NT2/D1 (cell line): ENCODE measurements around the gene FES.

Experiments used
- DNase-seq: peaks from one replicate; pipeline ENCODE4 v3.0.0-alpha.2; 2011; ENCODE audit warnings: low read depth, low spot score
- H3K27me3 ChIP-seq: 2 replicates; pipeline ENCODE4 v1.6.0; 2011; ENCODE audit warnings: mild to moderate bottlenecking; ENCODE audit not compliant: insufficient read length, insufficient read depth
- H3K36me3 ChIP-seq: 2 replicates; pipeline ENCODE4 v1.6.1; 2011; ENCODE audit warnings: mild to moderate bottlenecking, low read length, mixed read lengths; ENCODE audit not compliant: insufficient read depth, insufficient read length
- H3K4me1 ChIP-seq: 2 replicates; pipeline ENCODE4 v1.5.1; 2011; ENCODE audit not compliant: insufficient read depth, insufficient read length
- H3K4me3 ChIP-seq: 2 replicates; pipeline ENCODE4 v1.5.1; 2011; ENCODE audit warnings: low read depth; ENCODE audit not compliant: insufficient read length
- H3K9ac ChIP-seq: 2 replicates; pipeline ENCODE4 v1.6.0; 2011; ENCODE audit warnings: low read depth; ENCODE audit not compliant: insufficient read length
- H3K9me3 ChIP-seq: 2 replicates; pipeline ENCODE4 v1.5.1; 2011; ENCODE audit warnings: mild to moderate bottlenecking, low read length; ENCODE audit not compliant: insufficient read depth
- SUZ12 ChIP-seq: IDR thresholded peaks from 2 replicates; pipeline ENCODE4 v1.6.1; 2011; ENCODE audit not compliant: insufficient read length, insufficient read depth; ENCODE audit errors: extremely low read depth
- YY1 ChIP-seq: IDR thresholded peaks from 2 replicates; pipeline ENCODE4 v1.6.1; 2011; ENCODE audit not compliant: insufficient read length, insufficient read depth
- ZNF274 ChIP-seq: IDR thresholded peaks from 2 replicates; pipeline ENCODE4 v1.6.1; 2011; ENCODE audit warnings: mild to moderate bottlenecking, low read depth, low read length

Gene FES

GRCh38 chr15:90883976-90884718, at the start of gene FES:
Gene FES, plus strand, starts transcription at chr15:90884504. Its CDS starts 542 bp downstream, at chr15:90885046.
- H3K36me3 ChIP-seq = peaks cover 65% of the 10 kb centered on the region
- peak within 1 kb of the TSS; percentile 49 for H3K4me3 ChIP-seq
- H3K27me3 ChIP-seq = no peaks in the 10 kb centered on the region
- no peaks in the 10 kb centered on the region for H3K9me3 ChIP-seq
- peaks cover 23% of the 10 kb centered on the region for H3K4me1 ChIP-seq
- H3K9ac ChIP-seq = peak within 1 kb of the TSS; percentile 87
- DNase-seq = no peak
- TF ChIP-seq SUZ12 (no peak), YY1 (no peak)

- Histone ChIP-seq H3K9ac (no peak overlapping the region), H3K36me3 (no peaks in the 10 kb centered on the region), H3K4me1 (peaks cover 18% of the 10 kb centered on the region), H3K27me3 (no peaks in the 10 kb centered on the region), H3K4me3 (no peak overlapping the region), H3K9me3 (no peaks in the 10 kb centered on the region)
- TF ChIP-seq ZNF274 = no peak
- no peak for TF ChIP-seq SUZ12
- no peak for TF ChIP-seq YY1
- no peak for DNase-seq
Observed at GRCh38 chr15:90834626-90835025, 49.7 kb upstream of the FES start.

- Histone ChIP-seq H3K9ac (peak overlapping the region; percentile 46), H3K36me3 (no peaks in the 10 kb centered on the region), H3K4me3 (no peak overlapping the region), H3K27me3 (no peaks in the 10 kb centered on the region), H3K9me3 (no peaks in the 10 kb centered on the region), H3K4me1 (peaks cover 27% of the 10 kb centered on the region)
- DNase-seq = no peak
- TF ChIP-seq SUZ12 (no peak), YY1 (no peak), ZNF274 (no peak)
Observed at GRCh38 chr15:90836296-90836871, 47.9 kb upstream of the FES start.

GRCh38 chr15:90837094-90837493, 47.2 kb upstream of the FES start:
- no peaks in the 10 kb centered on the region for H3K27me3 ChIP-seq
- no peak for DNase-seq

GRCh38 chr15:90838139-90838538, 46.2 kb upstream of the FES start:
- Histone ChIP-seq H3K9me3 (no peaks in the 10 kb centered on the region), H3K9ac (no peak overlapping the region), H3K36me3 (no peaks in the 10 kb centered on the region), H3K4me3 (no peak overlapping the region), H3K4me1 (peaks cover 27% of the 10 kb centered on the region), H3K27me3 (no peaks in the 10 kb centered on the region)
- TF ChIP-seq YY1 (no peak), SUZ12 (no peak), ZNF274 (no peak)
- DNase-seq = no peak

More at GRCh38 chr15:90837094-90837493, 47.2 kb upstream of the FES start:
- H3K36me3 ChIP-seq = no peaks in the 10 kb centered on the region
- no peaks in the 10 kb centered on the region for H3K9me3 ChIP-seq
- H3K4me3 ChIP-seq = no peak overlapping the region
- H3K9ac ChIP-seq = no peak overlapping the region
- peaks cover 27% of the 10 kb centered on the region for H3K4me1 ChIP-seq
- TF ChIP-seq YY1 (no peak), ZNF274 (no peak), SUZ12 (no peak)

GRCh38 chr15:90838544-90838943, 45.8 kb upstream of the FES start:
- H3K4me1 ChIP-seq = peaks cover 27% of the 10 kb centered on the region
- H3K27me3 ChIP-seq = no peaks in the 10 kb centered on the region
- DNase-seq = no peak
- H3K4me3 ChIP-seq = no peak overlapping the region
- H3K36me3 ChIP-seq = no peaks in the 10 kb centered on the region
- no peak overlapping the region for H3K9ac ChIP-seq
- H3K9me3 ChIP-seq = no peaks in the 10 kb centered on the region
- TF ChIP-seq SUZ12 (no peak), ZNF274 (no peak), YY1 (no peak)
